HFFc6 (cell line): ENCODE measurements around the gene EPB41L5. TPM values are rescaled to one million over a fixed set of nuclear protein-coding genes. Genes with fewer than 3 reads are reported as not detected.
"Not testable (repeated sequence)": the region's sequence is repeated elsewhere in the genome, so short reads cannot be mapped to it uniquely, and the experiment has no call there.

Experiments
- DNase-seq: peaks from one replicate; pipeline ENCODE4 v3.0.0-alpha.2; 2018
- H3K27ac Mint-ChIP-seq: 2 replicates; pipeline ENCODE4 v1.8.0; 2020; ENCODE audit warnings: mild to moderate bottlenecking, mixed read lengths
- H3K27me3 Mint-ChIP-seq: 2 replicates; pipeline ENCODE4 v1.8.0; 2021; ENCODE audit warnings: mild to moderate bottlenecking, moderate library complexity, mixed read lengths; ENCODE audit not compliant: insufficient read depth
- H3K36me3 Mint-ChIP-seq: 2 replicates; pipeline ENCODE4 v1.8.0; 2021; ENCODE audit warnings: low read depth, mixed read lengths
- H3K4me1 Mint-ChIP-seq: 2 replicates; pipeline ENCODE4 v1.8.0; 2020; ENCODE audit warnings: low read depth, mixed read lengths
- H3K4me3 Mint-ChIP-seq: 2 replicates; pipeline ENCODE4 v1.8.0; 2020; ENCODE audit warnings: mild to moderate bottlenecking, moderate library complexity, mixed read lengths
- H3K9me3 Mint-ChIP-seq: 2 replicates; pipeline ENCODE4 v1.8.0; 2020; ENCODE audit warnings: mild to moderate bottlenecking, mixed read lengths
- CTCF ChIP-seq: fragments of 200-600 bp; sonication (generic); IDR thresholded peaks from 2 replicates; pipeline ENCODE4 v1.5.0; 2021; ENCODE audit warnings: antibody characterized with exemption, mild to moderate bottlenecking
- total RNA-seq, 6 experiments: library from RNA; stranded (reverse); fragmentation: NEBNext Ultra II Directional; extraction: Animal tissue kit (Norgen Biotek cat#: 25700); gene quantifications; 2 replicates in 1 of 6; 3 replicates in 5 of 6; pipeline ENCODE4 v1.2.3, GENCODE V29; 2021

Gene EPB41L5
- total RNA-seq, 6 experiments from 2014 or later: 0.63 to 1.3 (median 0.92) TPM

GRCh38 chr2:120150040-120150482, 137.2 kb downstream of the EPB41L5 start:
- H3K9me3 Mint-ChIP-seq: peaks cover 8% of the 10 kb centered on the region; the same call in 1 of the 2 replicates
- no peak overlapping the region for H3K27ac Mint-ChIP-seq
- no peak for DNase-seq
- peaks cover 9% of the 10 kb centered on the region for H3K27me3 Mint-ChIP-seq
- H3K36me3 Mint-ChIP-seq: peaks cover under 1% of the 10 kb centered on the region; the same call in 1 of the 2 replicates
- H3K4me3 Mint-ChIP-seq: no peak overlapping the region
- no peak for TF ChIP-seq CTCF
- H3K4me1 Mint-ChIP-seq: no peaks in the 10 kb centered on the region

GRCh38 chr2:120155308-120155707, 142.4 kb downstream of the EPB41L5 start:
- Mint-ChIP-seq H3K9me3 (peaks cover 19% of the 10 kb centered on the region; the same call in 1 of the 2 replicates), H3K27ac (no peak overlapping the region), H3K4me3 (no peak overlapping the region), H3K27me3 (peaks cover 10% of the 10 kb centered on the region), H3K36me3 (0 out of 2 replicates have a peak, but pooled peaks cover 11% of the 10 kb centered on the region), H3K4me1 (no peaks in the 10 kb centered on the region)
- no peak for DNase-seq
- no peak for TF ChIP-seq CTCF

- H3K27ac Mint-ChIP-seq, H3K27me3 Mint-ChIP-seq, DNase-seq, H3K4me3 Mint-ChIP-seq, H3K4me1 Mint-ChIP-seq: not testable (repeated sequence)
- H3K9me3 Mint-ChIP-seq: peaks cover 11% of the 10 kb centered on the region; the same call in 1 of the 2 replicates
- H3K36me3 Mint-ChIP-seq: 0 out of 2 replicates have a peak, but pooled peaks cover 11% of the 10 kb centered on the region
These were observed 145.8 kb downstream of the EPB41L5 start for GRCh38 chr2:120158658-120159057.

- no peaks in the 10 kb centered on the region for H3K4me1 Mint-ChIP-seq
- no peak overlapping the region for H3K27ac Mint-ChIP-seq
- DNase-seq: no peak
- 0 out of 2 replicates have a peak, but pooled peaks cover 7% of the 10 kb centered on the region for H3K36me3 Mint-ChIP-seq
- H3K27me3 Mint-ChIP-seq: peaks cover 8% of the 10 kb centered on the region
- no peak for TF ChIP-seq CTCF
- peaks cover 4% of the 10 kb centered on the region; the same call in 1 of the 2 replicates for H3K9me3 Mint-ChIP-seq
- H3K4me3 Mint-ChIP-seq: no peak overlapping the region
These were observed 148.3 kb downstream of the EPB41L5 start for GRCh38 chr2:120161190-120161589.

- no peaks in the 10 kb centered on the region for H3K36me3 Mint-ChIP-seq
These were observed 149.8 kb downstream of the EPB41L5 start for GRCh38 chr2:120162716-120163115.

More at GRCh38 chr2:120162716-120163115, 149.8 kb downstream of the EPB41L5 start:
- no peak for DNase-seq
- H3K9me3 Mint-ChIP-seq: no peaks in the 10 kb centered on the region
- no peaks in the 10 kb centered on the region for H3K4me1 Mint-ChIP-seq
- TF ChIP-seq CTCF: no peak
- peaks cover 2% of the 10 kb centered on the region; the same call in 1 of the 2 replicates for H3K27me3 Mint-ChIP-seq
- no peak overlapping the region for H3K27ac Mint-ChIP-seq
- H3K4me3 Mint-ChIP-seq: no peak overlapping the region
